Activated CD4-positive, alpha-beta T cell treated with anti-CD3 and anti-CD28 coated beads, Interleukin-2, amount 10 ng/mL, durations not matched to agents 7 days and 5 days (primary cell): ENCODE data around the gene SLC26A1. TPM values are rescaled to one million over a fixed set of nuclear protein-coding genes. Genes with fewer than 3 reads are reported as not detected.

ENCODE experiments used
- CTCF ChIA-PET: fragments of 350-600 bp; sonication (Branson Sonifier 250); formaldehyde crosslinking; loops from one replicate; lab custom pipeline; 2021; ENCODE audit warnings: antibody characterized with exemption; lab: Charles Lee
- POLR2A ChIA-PET: fragments of 350-600 bp; sonication (Branson Sonifier 250); formaldehyde crosslinking; loops from one replicate; lab custom pipeline; 2021; ENCODE audit warnings: antibody characterized with exemption; lab: Charles Lee
- DNase-seq: peaks from one replicate; pipeline ENCODE4 v3.0.0-alpha.2; 2020
- H3K27ac Mint-ChIP-seq: one replicate; pipeline ENCODE4 v1.8.0; 2021; ENCODE audit warnings: mild to moderate bottlenecking, moderate library complexity, mixed read lengths
- H3K27me3 Mint-ChIP-seq: one replicate; pipeline ENCODE4 v1.8.0; 2021; ENCODE audit warnings: mixed read lengths
- H3K36me3 Mint-ChIP-seq: one replicate; pipeline ENCODE4 v1.8.0; 2021; ENCODE audit warnings: low read depth, mixed read lengths
- H3K4me1 Mint-ChIP-seq: one replicate; pipeline ENCODE4 v1.8.0; 2021; ENCODE audit warnings: mixed read lengths
- H3K4me3 Mint-ChIP-seq: one replicate; pipeline ENCODE4 v1.8.0; 2021; ENCODE audit warnings: mild to moderate bottlenecking, moderate library complexity, mixed read lengths
- H3K9me3 Mint-ChIP-seq: one replicate; pipeline ENCODE4 v1.8.0; 2021; ENCODE audit warnings: mixed read lengths
- total RNA-seq, 2 experiments: library from RNA; stranded (reverse); gene quantifications; one replicate each; pipeline ENCODE4 v1.2.3, GENCODE V29; 2021

SLC26A1 gene
- total RNA-seq = under 1 TPM; 0.17 to 0.48 TPM

- ChIA-PET CTCF (no interaction called here), POLR2A (no interaction called here)
- Mint-ChIP-seq H3K36me3 (no peaks in the 10 kb centered on the region), H3K27ac (no peak within 1 kb of the TSS), H3K9me3 (no peaks in the 10 kb centered on the region), H3K4me1 (peaks cover under 1% of the 10 kb centered on the region), H3K27me3 (peaks cover 15% of the 10 kb centered on the region), H3K4me3 (no peak within 1 kb of the TSS)
- no peak for DNase-seq
Measured at GRCh38 chr4:993111-994029, at the start of gene SLC26A1. SLC26A1 (minus strand) TSS chr4:993404; CDS start chr4:991703, 1,701 bp downstream.

DNA sequence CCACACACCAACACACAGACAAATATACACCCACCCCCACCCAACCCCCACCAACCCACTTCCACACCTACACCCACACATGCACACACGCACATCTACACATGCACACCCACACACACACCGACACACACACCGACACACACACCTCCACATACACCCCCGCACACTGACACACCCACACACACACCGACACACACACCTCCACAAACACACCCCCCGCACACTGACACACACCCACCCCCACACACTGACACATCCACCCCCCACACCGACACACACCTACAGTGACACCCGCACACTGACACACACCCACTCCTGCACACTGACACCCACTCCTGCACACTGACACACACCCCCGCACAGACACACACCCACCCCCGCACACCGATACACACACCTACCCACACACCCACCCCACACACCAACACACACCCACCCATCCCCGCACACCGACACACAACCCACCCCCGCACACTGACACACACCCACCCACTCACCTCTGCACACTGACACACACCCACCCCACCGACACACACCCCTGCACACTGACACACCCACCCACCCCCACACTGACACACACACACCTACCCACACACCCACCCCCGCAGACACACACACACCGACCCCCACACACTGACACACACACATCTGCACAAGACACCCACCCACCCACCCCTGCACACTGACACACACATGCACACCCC, 49.3 kb upstream of the SLC26A1 start:
- no peaks in the 10 kb centered on the region for H3K4me1 Mint-ChIP-seq
- ChIA-PET CTCF (no interaction called here), POLR2A (no interaction called here)
- H3K9me3 Mint-ChIP-seq = no peaks in the 10 kb centered on the region
- peaks cover 4% of the 10 kb centered on the region for H3K27me3 Mint-ChIP-seq
- peaks cover 2% of the 10 kb centered on the region for H3K36me3 Mint-ChIP-seq
- no peak overlapping the region for H3K4me3 Mint-ChIP-seq
- DNase-seq = no peak
- no peak overlapping the region for H3K27ac Mint-ChIP-seq

- H3K27me3 Mint-ChIP-seq = peaks cover 2% of the 10 kb centered on the region
- H3K9me3 Mint-ChIP-seq = no peaks in the 10 kb centered on the region
- DNase-seq = no peak
- ChIA-PET POLR2A (no interaction called here), CTCF (no interaction called here)
- no peak overlapping the region for H3K27ac Mint-ChIP-seq
- H3K4me3 Mint-ChIP-seq = no peak overlapping the region
- H3K36me3 Mint-ChIP-seq = peaks cover 2% of the 10 kb centered on the region
- no peaks in the 10 kb centered on the region for H3K4me1 Mint-ChIP-seq
Measured at GRCh38 chr4:1041936-1042330, 48.7 kb upstream of the SLC26A1 start.

GRCh38 chr4:1041147-1041935, 48.1 kb upstream of the SLC26A1 start:
- DNase-seq = no peak
- Mint-ChIP-seq H3K4me3 (no peak overlapping the region), H3K36me3 (no peaks in the 10 kb centered on the region), H3K27me3 (no peaks in the 10 kb centered on the region), H3K9me3 (no peaks in the 10 kb centered on the region), H3K27ac (no peak overlapping the region), H3K4me1 (no peaks in the 10 kb centered on the region)
- ChIA-PET CTCF (no interaction called here), POLR2A (no interaction called here)

DNA sequence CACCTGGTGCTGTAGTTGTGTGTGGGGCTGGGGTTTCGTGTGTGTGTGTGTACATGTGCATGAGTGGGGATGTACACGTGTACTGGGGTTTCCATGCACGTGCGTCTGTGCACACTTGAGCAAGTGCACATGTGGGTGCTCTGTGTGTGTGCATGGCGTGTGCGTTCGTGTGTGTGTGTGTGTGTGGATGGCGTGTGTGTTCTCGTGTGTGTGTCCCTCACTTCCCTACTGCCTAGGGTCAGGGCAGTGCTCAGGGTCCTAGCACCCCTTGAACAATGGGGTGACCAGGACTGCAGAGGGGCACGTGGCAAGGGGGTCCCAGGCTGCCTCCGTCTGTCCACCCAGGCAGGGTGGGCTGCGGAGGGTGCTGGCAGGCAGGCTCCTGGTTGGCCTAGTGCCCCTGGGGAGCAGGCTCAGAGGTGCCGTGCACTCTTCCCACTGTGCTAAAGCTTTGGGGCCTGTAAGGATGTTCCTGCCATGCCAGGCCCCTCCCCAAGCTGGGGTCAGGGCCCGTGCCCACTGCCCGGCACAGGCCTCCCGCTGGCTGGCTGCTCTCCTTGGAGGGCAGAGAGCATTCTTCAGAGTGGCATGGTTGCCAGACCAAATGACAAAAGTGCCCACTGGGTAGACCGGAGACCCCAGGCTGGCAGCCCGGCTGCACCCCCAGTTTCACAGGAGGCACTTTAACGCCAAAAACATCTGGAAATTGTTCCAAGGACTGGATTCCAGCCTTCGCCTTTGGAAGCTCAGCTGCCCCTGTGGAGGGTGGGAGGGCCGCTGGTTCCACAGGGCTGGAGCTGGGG, 47.3 kb upstream of the SLC26A1 start:
- Mint-ChIP-seq H3K27ac (no peak overlapping the region), H3K4me3 (no peak overlapping the region), H3K9me3 (no peaks in the 10 kb centered on the region), H3K27me3 (no peaks in the 10 kb centered on the region), H3K4me1 (no peaks in the 10 kb centered on the region), H3K36me3 (no peaks in the 10 kb centered on the region)
- CTCF ChIA-PET = no interaction called here
- POLR2A ChIA-PET = no interaction called here
- no peak for DNase-seq

DNA sequence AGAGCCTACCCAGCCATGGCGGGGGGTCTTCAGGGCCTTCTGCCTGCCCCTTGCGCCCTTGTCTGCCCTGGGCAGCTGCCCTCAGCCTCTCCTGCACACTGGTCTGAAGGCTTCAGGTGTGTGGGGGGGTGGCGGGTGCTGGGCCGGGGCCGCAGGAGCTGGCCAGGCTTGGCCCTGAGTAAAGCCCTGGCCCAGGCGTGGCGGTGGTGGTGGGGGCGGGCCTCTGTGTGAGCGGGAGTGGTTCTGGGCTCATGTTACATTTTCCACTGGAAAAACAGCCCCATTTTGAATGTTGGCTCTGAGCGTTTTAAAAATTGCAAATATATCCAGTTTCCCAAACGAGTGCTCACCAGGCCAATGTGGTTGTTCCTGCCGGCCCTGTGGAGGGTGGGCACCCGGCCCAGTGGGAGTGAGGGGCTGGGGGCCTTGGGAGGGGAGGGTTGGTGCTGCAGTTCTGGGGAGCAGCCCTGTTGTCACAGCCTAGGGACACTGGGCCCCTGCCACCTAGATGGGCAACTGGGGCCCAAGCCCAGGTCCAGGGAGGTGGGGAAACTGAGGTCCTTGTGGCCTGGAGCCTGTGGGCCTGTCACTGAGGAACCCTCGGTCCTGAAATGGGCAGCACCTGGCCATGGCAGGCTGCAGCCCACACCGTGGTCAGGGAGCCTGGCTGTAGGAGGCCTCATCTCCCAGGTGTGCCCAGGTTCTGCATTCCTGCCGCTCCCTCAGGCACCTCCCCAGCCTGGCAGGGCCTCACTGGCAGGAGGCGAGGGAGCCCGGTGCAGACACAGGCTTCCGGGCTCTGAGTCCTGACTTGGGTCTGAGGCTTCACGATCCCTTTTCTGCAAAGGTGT, 46.5 kb upstream of the SLC26A1 start:
- CTCF ChIA-PET = no interaction called here
- Mint-ChIP-seq H3K4me3 (no peak overlapping the region), H3K27me3 (no peaks in the 10 kb centered on the region), H3K36me3 (no peaks in the 10 kb centered on the region), H3K4me1 (no peaks in the 10 kb centered on the region), H3K27ac (no peak overlapping the region), H3K9me3 (no peaks in the 10 kb centered on the region)
- POLR2A ChIA-PET = no interaction called here
- DNase-seq = no peak

DNA sequence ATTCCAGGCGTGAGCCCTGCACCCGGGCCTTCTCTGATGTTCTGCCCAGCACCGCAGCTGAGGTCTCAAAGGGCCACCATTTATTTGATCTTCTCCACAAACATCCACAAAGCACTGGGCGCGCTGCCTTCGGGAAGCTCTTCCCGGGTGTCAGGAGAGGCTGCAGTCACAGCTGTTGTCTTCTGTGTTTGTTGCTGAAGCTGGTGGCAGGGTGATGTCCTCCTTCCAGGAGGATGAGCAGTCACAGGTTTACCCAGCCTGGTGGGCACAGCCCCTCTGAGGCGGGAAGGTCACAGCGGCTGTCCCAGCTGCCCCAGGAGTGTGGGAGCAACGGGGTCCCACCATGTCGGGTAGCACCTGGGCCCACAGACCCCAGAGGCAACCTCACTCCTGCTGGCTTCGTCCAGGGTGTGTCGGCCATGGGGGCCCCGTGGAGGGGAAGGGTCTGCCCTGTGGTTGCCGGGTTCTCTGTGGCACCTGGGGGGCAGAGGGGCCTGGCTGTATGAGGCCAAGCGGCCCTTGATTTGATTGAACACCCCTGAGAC, 45.8 kb upstream of the SLC26A1 start:
- CTCF ChIA-PET = interaction anchor here (1.9 kb wide), 1 partner anchor 17 kb away, joined by 4 read pairs; no protein-coding TSS in a partner anchor
- Mint-ChIP-seq H3K27me3 (no peaks in the 10 kb centered on the region), H3K4me3 (no peak overlapping the region), H3K9me3 (no peaks in the 10 kb centered on the region), H3K4me1 (no peaks in the 10 kb centered on the region), H3K27ac (no peak overlapping the region), H3K36me3 (no peaks in the 10 kb centered on the region)
- POLR2A ChIA-PET = no interaction called here
- DNase-seq = no peak

GRCh38 chr4:1036976-1037810, 44.0 kb upstream of the SLC26A1 start:
- no peak for DNase-seq
- POLR2A ChIA-PET = interaction anchor here (0.5 to 0.6 kb wide), 2 partner anchors 186 to 270 kb away, joined by 3 read pairs; no protein-coding TSS in a partner anchor
- H3K9me3 Mint-ChIP-seq = no peaks in the 10 kb centered on the region

DNA sequence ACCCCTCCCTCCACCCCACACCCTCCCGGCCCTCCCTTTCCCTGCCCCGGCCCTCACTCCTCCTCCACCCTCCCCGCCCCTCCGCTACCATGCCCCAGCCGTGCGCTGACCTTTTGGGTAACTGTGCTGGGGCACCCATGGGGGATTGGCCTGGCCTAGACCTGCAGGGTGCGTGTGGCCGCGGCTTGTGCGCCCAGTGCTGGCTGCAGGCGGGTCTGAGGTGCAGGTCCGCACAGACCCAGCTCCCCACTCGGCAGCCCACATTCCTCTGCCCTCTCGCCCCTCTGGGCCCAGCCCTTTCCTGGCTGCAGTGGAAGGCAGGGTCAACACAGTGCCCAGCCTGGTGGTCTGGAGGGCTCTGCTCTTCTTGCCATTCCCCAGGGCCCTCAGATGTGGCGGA, 42.9 kb upstream of the SLC26A1 start:
- Mint-ChIP-seq H3K9me3 (no peaks in the 10 kb centered on the region), H3K27me3 (no peaks in the 10 kb centered on the region), H3K27ac (no peak overlapping the region), H3K4me1 (no peaks in the 10 kb centered on the region), H3K4me3 (no peak overlapping the region), H3K36me3 (no peaks in the 10 kb centered on the region)
- CTCF ChIA-PET = no interaction called here
- no peak for DNase-seq
- POLR2A ChIA-PET = interaction anchor here (0.6 kb wide), 1 partner anchor 185 kb away, joined by 3 read pairs; no protein-coding TSS in a partner anchor

More at GRCh38 chr4:1036976-1037810, 44.0 kb upstream of the SLC26A1 start:
- H3K27me3 Mint-ChIP-seq = no peaks in the 10 kb centered on the region
- H3K4me3 Mint-ChIP-seq = no peak overlapping the region
- H3K27ac Mint-ChIP-seq = no peak overlapping the region
- CTCF ChIA-PET = interaction anchor here (1.9 kb wide), 1 partner anchor 19 kb away, joined by 4 read pairs; no protein-coding TSS in a partner anchor
- no peaks in the 10 kb centered on the region for H3K4me1 Mint-ChIP-seq
- H3K36me3 Mint-ChIP-seq = no peaks in the 10 kb centered on the region

- H3K36me3 Mint-ChIP-seq = no peaks in the 10 kb centered on the region
- no peak for DNase-seq
- no peak overlapping the region for H3K4me3 Mint-ChIP-seq
- ChIA-PET POLR2A (no interaction called here), CTCF (interaction anchor here (0.6 kb wide), 1 partner anchor 278 kb away, joined by 3 read pairs; no protein-coding TSS in a partner anchor)
- no peaks in the 10 kb centered on the region for H3K4me1 Mint-ChIP-seq
- H3K27me3 Mint-ChIP-seq = no peaks in the 10 kb centered on the region
- no peak overlapping the region for H3K27ac Mint-ChIP-seq
- no peaks in the 10 kb centered on the region for H3K9me3 Mint-ChIP-seq
Measured at GRCh38 chr4:1035510-1035909, 42.3 kb upstream of the SLC26A1 start.
